AG10803 (cell line): Measurements from ENCODE around the gene ZNHIT6.

Experiments used
- DNase-seq: peaks from one replicate; pipeline ENCODE4 v3.0.0; 2010; ENCODE audit warnings: low read depth
- H3K4me3 ChIP-seq: 2 replicates; pipeline ENCODE4 v1.5.1; 2011; ENCODE audit warnings: mild to moderate bottlenecking, low read length, control low read depth
- TF ChIP-seq, protein P1 (sequence below): conservative IDR thresholded peaks from 2 replicates; pipeline ENCODE4 v1.5.1; 2011; ENCODE audit warnings: mild to moderate bottlenecking, low read length, control low read depth, inconsistent platforms

ZNHIT6 gene

DNA sequence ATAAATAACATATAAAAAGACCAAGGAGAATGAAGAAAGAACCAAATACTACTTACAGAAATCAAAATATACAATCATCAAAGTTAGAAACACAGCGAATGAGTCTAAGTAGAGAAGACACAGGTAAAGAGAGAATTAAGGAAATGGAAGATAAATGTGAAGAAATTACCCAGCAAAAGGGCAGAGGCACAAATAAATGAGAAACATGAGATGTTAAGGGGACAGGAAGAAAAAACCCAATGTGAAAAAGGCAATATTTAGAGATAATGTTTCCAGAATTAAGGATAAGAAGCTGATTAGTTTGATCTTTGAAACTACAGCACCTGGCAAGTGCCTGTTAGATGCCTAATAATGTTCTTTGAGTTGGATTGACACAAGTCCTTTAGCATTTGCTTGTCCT is 86.8 kb downstream of the ZNHIT6 start:
- TF ChIP-seq, protein P1, sequence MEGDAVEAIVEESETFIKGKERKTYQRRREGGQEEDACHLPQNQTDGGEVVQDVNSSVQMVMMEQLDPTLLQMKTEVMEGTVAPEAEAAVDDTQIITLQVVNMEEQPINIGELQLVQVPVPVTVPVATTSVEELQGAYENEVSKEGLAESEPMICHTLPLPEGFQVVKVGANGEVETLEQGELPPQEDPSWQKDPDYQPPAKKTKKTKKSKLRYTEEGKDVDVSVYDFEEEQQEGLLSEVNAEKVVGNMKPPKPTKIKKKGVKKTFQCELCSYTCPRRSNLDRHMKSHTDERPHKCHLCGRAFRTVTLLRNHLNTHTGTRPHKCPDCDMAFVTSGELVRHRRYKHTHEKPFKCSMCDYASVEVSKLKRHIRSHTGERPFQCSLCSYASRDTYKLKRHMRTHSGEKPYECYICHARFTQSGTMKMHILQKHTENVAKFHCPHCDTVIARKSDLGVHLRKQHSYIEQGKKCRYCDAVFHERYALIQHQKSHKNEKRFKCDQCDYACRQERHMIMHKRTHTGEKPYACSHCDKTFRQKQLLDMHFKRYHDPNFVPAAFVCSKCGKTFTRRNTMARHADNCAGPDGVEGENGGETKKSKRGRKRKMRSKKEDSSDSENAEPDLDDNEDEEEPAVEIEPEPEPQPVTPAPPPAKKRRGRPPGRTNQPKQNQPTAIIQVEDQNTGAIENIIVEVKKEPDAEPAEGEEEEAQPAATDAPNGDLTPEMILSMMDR = no peak
- no peak overlapping the region for H3K4me3 ChIP-seq
- DNase-seq = no peak

DNA sequence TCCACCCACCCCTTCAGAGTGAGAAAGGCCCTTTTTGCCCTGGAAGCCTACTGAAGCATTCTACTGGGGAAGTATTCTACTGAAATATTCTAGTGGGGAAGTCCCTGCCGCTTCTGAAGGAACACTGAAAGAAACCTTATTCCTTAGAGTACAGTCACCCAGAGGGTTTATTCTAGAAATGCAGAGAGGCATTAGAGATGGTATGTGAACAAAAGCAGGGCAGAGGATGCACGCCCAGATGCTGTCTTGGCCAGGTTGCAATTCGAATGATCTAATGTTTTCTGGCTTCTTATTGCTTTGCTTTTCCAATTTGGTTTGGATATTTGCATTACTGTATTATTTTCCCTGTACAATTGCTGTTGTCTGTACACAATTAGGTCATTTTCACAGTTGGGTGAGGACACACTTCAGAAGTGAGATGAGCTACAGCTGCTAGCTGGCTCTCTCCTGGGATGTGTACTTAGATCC is 90.6 kb downstream of the ZNHIT6 start:
- peak; percentile 91 for DNase-seq
- no peak overlapping the region for H3K4me3 ChIP-seq
- TF ChIP-seq, protein P1 = no peak

DNA sequence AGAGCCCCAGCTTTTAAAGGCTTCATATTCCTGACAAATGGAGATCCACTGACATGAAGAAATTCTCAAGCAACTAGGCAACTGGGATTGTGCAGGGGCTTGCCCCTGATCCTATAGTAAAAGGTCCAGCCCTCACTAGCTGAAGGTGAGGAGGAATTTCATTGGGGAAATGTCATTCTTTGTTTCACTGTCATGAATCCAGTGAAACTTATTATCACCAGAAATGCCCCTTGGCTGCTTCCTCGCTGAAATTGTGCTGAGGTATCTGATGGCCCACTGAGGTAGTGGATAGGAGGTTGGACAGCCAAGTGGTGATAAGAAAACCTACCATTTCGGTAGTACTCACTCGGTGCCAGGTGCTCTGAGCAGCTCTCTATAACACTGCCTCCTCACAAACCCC is 91.5 kb downstream of the ZNHIT6 start:
- no peak for DNase-seq
- no peak overlapping the region for H3K4me3 ChIP-seq
- TF ChIP-seq, protein P1 = no peak

DNA sequence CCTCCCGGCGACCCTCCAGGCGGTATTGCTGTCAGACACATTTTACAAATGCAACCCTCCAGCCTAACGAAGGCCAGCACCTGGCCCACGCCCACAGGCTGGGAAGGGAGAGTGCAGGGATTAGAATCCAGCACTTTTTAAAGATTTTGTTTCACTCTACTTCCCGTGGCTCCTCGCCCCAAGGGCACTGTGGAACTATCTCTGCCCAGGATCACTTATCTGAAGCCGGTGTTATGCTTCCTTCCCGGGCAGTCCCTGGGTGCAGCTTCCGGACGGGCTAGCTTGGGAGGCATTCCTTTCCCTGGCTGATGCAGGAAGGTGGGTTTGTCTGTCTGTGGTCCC is 91.9 kb downstream of the ZNHIT6 start:
- no peak overlapping the region for H3K4me3 ChIP-seq
- TF ChIP-seq, protein P1 = no peak
- no peak for DNase-seq

GRCh38 chr1:85615586-85616363 is 92.5 kb downstream of the ZNHIT6 start:
- no peak overlapping the region for H3K4me3 ChIP-seq
- TF ChIP-seq, protein P1 = no peak
- DNase-seq = no peak

GRCh38 chr1:85612704-85613361 is 95.4 kb downstream of the ZNHIT6 start:
- DNase-seq = peak; percentile 98
- H3K4me3 ChIP-seq = peak overlapping the region; percentile 18

More at GRCh38 chr1:85612704-85613361, 95.4 kb downstream of the ZNHIT6 start:
- TF ChIP-seq, protein P1 = peak; percentile 84
